Epithelial cell of proximal tubule (primary cell): ENCODE results near the gene ZMIZ2. TPM values are rescaled to one million over a fixed set of nuclear protein-coding genes. Genes with fewer than 3 reads are reported as not detected.
"Not testable (repeated sequence)": the region's sequence is repeated elsewhere in the genome, so short reads cannot be mapped to it uniquely, and the experiment has no call there.

Experiments used
- DNase-seq: peaks from one replicate; pipeline ENCODE4 v3.0.0-alpha.2; 2011; ENCODE audit warnings: low read depth
- H3K4me3 ChIP-seq: 2 replicates; pipeline ENCODE4 v1.5.1; 2011; ENCODE audit warnings: low read depth, mild to moderate bottlenecking, low read length
- total RNA-seq: library from RNA; depleted of rRNA; stranded (reverse); fragments of >200 nt; gene quantifications from 2 replicates; pipeline ENCODE4 v1.2.3, GENCODE V29; 2015
- TF ChIP-seq, protein P1 (sequence below): conservative IDR thresholded peaks from 2 replicates; pipeline ENCODE4 v1.5.1; 2012; ENCODE audit warnings: low read depth, mild to moderate bottlenecking, low read length

Gene ZMIZ2
- total RNA-seq, 1 donor from 2014 or later, result 22.9 TPM

- TF ChIP-seq, protein P1, sequence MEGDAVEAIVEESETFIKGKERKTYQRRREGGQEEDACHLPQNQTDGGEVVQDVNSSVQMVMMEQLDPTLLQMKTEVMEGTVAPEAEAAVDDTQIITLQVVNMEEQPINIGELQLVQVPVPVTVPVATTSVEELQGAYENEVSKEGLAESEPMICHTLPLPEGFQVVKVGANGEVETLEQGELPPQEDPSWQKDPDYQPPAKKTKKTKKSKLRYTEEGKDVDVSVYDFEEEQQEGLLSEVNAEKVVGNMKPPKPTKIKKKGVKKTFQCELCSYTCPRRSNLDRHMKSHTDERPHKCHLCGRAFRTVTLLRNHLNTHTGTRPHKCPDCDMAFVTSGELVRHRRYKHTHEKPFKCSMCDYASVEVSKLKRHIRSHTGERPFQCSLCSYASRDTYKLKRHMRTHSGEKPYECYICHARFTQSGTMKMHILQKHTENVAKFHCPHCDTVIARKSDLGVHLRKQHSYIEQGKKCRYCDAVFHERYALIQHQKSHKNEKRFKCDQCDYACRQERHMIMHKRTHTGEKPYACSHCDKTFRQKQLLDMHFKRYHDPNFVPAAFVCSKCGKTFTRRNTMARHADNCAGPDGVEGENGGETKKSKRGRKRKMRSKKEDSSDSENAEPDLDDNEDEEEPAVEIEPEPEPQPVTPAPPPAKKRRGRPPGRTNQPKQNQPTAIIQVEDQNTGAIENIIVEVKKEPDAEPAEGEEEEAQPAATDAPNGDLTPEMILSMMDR, result peak; percentile 50
- no peak for DNase-seq
- H3K4me3 ChIP-seq, result peak overlapping the region; percentile 96
Measured at GRCh38 chr7:44797329-44798258, 48.9 kb downstream of the ZMIZ2 start.

GRCh38 chr7:44798649-44799305 lies 50.1 kb downstream of the ZMIZ2 start:
- TF ChIP-seq, protein P1, result no peak
- no peak for DNase-seq
- H3K4me3 ChIP-seq, result peak overlapping the region; percentile 96

DNA sequence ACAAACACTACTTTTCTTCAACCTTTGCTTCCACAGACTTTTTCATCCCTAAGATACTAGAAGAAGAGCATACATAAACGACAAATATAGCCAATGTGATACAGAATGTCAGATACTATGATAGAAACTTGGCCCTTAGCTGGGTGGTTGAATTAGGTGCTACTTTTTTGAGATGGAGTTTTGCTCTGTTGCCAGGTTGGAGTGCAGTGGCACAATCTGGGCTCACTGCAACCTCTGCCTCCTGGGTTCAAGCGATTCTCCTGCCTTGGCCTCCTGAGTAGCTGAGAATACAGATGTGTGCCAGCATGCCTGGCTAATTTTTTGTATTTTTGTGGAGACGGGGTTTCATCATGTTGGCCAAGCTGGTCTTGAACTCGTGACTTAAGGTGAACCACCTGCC lies 51.3 kb downstream of the ZMIZ2 start:
- TF ChIP-seq, protein P1, result no peak
- DNase-seq, result no peak
- no peak overlapping the region for H3K4me3 ChIP-seq

- TF ChIP-seq, protein P1, result no peak
- no peak overlapping the region for H3K4me3 ChIP-seq
- DNase-seq, result no peak
Measured at GRCh38 chr7:44801890-44802289, 53.2 kb downstream of the ZMIZ2 start.

GRCh38 chr7:44802418-44803025 lies 53.9 kb downstream of the ZMIZ2 start:
- H3K4me3 ChIP-seq, result no peak overlapping the region
- TF ChIP-seq, protein P1, result no peak
- no peak for DNase-seq

GRCh38 chr7:44803828-44804519 lies 55.3 kb downstream of the ZMIZ2 start:
- H3K4me3 ChIP-seq, DNase-seq: not testable (repeated sequence)

- TF ChIP-seq, protein P1, result no peak
- DNase-seq, result no peak
- no peak overlapping the region for H3K4me3 ChIP-seq
Measured at GRCh38 chr7:44805950-44806349, 57.3 kb downstream of the ZMIZ2 start.
